ENCODE measurements around the gene SORCS2.

Gene SORCS2

GRCh38 chr4:7474320-7474719 lies 282.0 kb downstream of the SORCS2 start:
- DNase-seq (ENCODE audit: low read depth) = no peak

- no peak for DNase-seq (ENCODE audit: low read depth)
Observed at GRCh38 chr4:7475207-7475606, 282.9 kb downstream of the SORCS2 start.

- DNase-seq (ENCODE audit: low read depth) = no peak
Observed at GRCh38 chr4:7476820-7477219, 284.5 kb downstream of the SORCS2 start.

- DNase-seq (ENCODE audit: low read depth) = no peak
Observed at GRCh38 chr4:7477695-7478094, 285.4 kb downstream of the SORCS2 start.

- DNase-seq (ENCODE audit: low read depth) = no peak
Observed at GRCh38 chr4:7478665-7479064, 286.3 kb downstream of the SORCS2 start.

- no peak for DNase-seq (ENCODE audit: low read depth)
Observed at GRCh38 chr4:7480423-7480822, 288.1 kb downstream of the SORCS2 start.

GRCh38 chr4:7481227-7481626 lies 288.9 kb downstream of the SORCS2 start:
- no peak for DNase-seq (ENCODE audit: low read depth)

GRCh38 chr4:7485096-7485495 lies 292.8 kb downstream of the SORCS2 start:
- DNase-seq (ENCODE audit: low read depth) = no peak

GRCh38 chr4:7486101-7486500 lies 293.8 kb downstream of the SORCS2 start:
- no peak for DNase-seq (ENCODE audit: low read depth)

- DNase-seq (ENCODE audit: low read depth) = no peak
Observed at GRCh38 chr4:7487502-7487901, 295.2 kb downstream of the SORCS2 start.

GRCh38 chr4:7487998-7488671 lies 295.8 kb downstream of the SORCS2 start:
- no peak for DNase-seq (ENCODE audit: low read depth)

- no peak for DNase-seq (ENCODE audit: low read depth)
Observed at GRCh38 chr4:7491915-7492314, 299.6 kb downstream of the SORCS2 start.

- no peak for DNase-seq (ENCODE audit: low read depth)
Observed at GRCh38 chr4:7498446-7499200, 306.3 kb downstream of the SORCS2 start.

GRCh38 chr4:7499661-7500060 lies 307.3 kb downstream of the SORCS2 start:
- DNase-seq (ENCODE audit: low read depth) = no peak

- DNase-seq (ENCODE audit: low read depth) = no peak
Observed at GRCh38 chr4:7500404-7500803, 308.1 kb downstream of the SORCS2 start.

- DNase-seq (ENCODE audit: low read depth) = no peak
Observed at GRCh38 chr4:7501314-7501713, 309.0 kb downstream of the SORCS2 start.

GRCh38 chr4:7501873-7502272 lies 309.5 kb downstream of the SORCS2 start:
- DNase-seq (ENCODE audit: low read depth) = no peak

- DNase-seq (ENCODE audit: low read depth) = no peak
Observed at GRCh38 chr4:7503559-7504249, 311.4 kb downstream of the SORCS2 start.

GRCh38 chr4:7505116-7505900 lies 313.0 kb downstream of the SORCS2 start:
- DNase-seq (ENCODE audit: low read depth) = no peak

- peak; percentile 71 for DNase-seq (ENCODE audit: low read depth)
Observed at GRCh38 chr4:7506119-7506518, 313.8 kb downstream of the SORCS2 start.

GRCh38 chr4:7506572-7506971 lies 314.2 kb downstream of the SORCS2 start:
- no peak for DNase-seq (ENCODE audit: low read depth)

- DNase-seq (ENCODE audit: low read depth) = peak; percentile 48
Observed at GRCh38 chr4:7507381-7507780, 315.0 kb downstream of the SORCS2 start.
